Erythroblast (primary cell): ENCODE results near the gene EIF5AL1.
"Not testable (repeated sequence)": the region's sequence is repeated elsewhere in the genome, so short reads cannot be mapped to it uniquely, and the experiment has no call there.

ENCODE experiments used
- DNase-seq, 2 experiments: peaks; one replicate each; lab custom pipeline; 2025; lab: John Stamatoyannopoulos, UW
- GATA1 ChIP-seq: IDR thresholded peaks from 2 replicates; pipeline ENCODE4 v1.6.1; 2011; ENCODE audit warnings: low read depth, mild to moderate bottlenecking, control low read depth, low read length, moderate library complexity
- POLR2A ChIP-seq: IDR thresholded peaks from 2 replicates; pipeline ENCODE4 v1.6.1; 2011; ENCODE audit warnings: mild to moderate bottlenecking, low read length

The EIF5AL1 gene

DNA sequence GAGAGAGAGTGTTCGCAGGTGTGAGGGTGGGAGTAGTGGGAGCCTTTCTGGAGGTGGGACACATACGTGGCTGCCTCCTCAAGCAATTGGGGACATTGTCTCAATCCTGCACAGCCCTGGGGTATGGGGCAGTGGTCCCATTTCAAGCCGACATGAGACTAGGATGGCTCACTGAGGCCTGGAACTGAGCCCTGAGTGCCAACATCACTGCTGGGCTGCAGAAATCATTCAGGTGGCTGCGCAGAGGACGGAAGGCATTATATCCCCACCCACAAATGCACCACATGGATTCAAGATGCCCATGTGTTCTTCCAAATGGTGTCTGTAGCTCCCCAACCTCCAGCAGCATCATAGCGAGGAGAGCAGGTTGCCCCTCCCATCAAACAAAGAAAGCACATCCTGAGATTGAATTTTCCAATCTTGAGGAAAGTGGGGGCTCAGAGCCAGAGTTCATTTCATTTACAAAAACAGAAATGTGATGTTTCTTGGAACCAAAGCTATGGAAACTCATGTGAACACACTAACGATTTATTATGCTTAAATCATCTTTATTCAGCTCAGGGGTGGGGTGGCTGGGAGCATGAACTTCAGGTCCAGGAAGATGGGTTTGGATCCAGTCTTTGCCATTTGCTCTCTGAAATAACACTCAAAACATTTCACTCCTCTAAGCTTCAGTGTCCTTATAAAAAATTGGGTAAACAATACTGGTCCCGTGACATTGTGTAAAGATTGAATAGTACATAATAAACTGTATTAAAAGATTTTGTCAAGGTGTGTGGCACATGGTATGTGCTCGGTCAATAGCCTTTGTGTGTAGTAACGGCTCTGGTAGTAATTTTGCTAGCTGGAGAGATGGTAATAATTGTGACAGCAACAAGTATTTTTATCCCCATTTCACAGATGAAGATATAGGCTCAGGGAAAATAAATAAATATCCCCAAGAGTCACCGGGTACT lies 43.3 kb downstream of the EIF5AL1 start:
- no peak for DNase-seq
- no peak for TF ChIP-seq POLR2A
- no peak for TF ChIP-seq GATA1

- not testable (repeated sequence) for DNase-seq
These were observed 44.6 kb downstream of the EIF5AL1 start for GRCh38 chr10:79556961-79557360.

DNA sequence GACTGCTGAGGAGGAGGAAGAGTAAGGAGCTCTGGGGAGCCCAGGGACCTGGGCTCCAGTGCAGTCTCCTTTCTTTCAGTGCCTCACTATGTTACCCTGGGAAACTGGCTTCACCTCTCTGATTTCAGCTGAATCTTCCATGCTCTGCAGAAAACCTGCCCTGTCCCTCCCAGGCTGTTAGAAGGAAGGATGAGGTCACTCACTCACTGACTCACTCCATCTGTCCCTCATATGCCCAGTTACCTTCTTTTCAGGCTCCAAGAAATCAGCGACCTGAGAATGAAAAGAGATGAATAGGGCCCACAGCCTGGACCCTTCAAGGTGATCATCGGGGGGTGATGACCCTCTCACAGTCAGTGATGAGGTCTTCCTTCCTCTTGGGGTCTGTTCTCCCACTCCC lies 47.4 kb downstream of the EIF5AL1 start:
- TF ChIP-seq GATA1, result no peak
- TF ChIP-seq POLR2A, result no peak
- DNase-seq, result no peak

DNA sequence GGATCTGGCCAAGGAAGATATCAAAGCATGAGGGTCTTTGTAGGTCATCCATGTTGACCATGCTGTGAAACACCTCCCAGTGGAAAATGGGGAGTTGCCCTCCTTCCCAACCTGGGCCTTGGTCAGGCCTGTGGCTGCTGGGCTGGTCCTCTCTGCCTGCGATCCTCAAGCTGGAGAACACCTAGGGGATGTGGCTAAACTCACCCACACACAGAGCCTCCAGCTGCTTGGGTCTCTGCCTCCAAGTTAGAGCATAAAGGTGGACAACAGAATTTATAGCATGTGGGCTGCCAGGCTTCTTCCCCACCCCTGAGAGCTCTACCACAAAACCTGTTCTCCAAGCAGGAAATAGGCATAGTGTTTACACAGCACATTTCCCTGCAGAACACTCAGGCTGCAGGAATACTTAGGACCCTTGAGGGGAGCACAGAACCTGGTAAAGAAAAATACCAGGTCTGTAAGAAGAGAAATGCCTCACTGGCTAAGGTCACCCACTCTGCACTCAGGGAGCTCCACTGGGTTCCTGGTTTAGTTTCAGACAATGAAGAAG lies 47.9 kb downstream of the EIF5AL1 start, which contains the start of gene SFTPA2:
SFTPA2 (minus strand) TSS at position 248 of the 550 bp plus-strand sequence. CDS start 924 bp downstream, outside the sequence.
- no peak for DNase-seq
- TF ChIP-seq GATA1 (no peak), POLR2A (no peak)

GRCh38 chr10:79561257-79561656 lies 48.9 kb downstream of the EIF5AL1 start:
- DNase-seq, result no peak
- TF ChIP-seq GATA1 (no peak), POLR2A (no peak)

DNA sequence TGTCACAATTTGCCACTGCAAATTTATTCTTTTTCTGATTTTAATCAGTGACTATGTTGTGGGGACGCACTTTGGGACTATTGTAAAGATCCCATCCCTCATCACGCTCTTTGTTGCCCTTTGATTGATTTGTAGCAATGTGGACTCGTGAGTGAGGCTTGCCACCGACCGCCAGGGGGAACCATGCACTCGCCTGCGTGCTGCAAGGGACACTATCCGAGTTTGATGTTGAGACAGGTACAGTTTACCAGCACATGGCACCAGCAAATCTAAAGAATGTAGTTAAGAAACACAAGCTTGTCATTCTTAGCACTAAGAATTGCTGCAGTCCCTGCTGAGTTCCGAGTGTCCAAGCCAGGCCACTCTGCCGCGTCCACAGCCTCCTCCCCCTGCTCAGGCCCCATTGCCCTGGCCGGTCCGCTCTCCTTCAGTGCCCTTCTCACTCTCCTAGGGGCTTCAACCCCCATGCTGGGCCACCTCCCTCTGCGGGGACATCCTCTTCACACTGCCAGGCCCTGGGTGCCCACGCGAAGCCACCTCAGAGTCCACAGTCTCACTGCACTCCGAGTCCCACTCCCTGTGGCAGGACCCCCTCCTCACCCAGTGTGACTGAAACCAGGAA lies 49.9 kb downstream of the EIF5AL1 start:
- peak; percentile 54 to 77 for DNase-seq
- TF ChIP-seq GATA1 (no peak), POLR2A (no peak)

DNA sequence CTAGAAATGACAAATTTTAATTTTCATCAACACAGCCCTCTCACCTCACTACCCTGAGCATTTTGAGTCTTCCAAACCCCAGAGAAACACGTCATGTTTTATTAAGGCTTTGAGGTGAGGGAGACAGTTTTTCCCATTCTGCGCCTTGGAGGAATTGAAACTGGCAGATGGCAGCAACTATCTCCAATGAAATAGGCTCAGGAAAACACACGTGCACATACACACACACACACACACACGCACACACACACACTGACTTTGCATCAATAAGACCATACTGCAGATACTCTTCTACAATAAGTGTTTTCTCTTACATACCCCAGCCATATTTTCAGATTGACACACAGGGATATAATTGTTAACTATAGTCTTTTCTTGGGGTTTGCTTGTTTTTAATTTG lies 51.1 kb downstream of the EIF5AL1 start:
- TF ChIP-seq GATA1 (no peak), POLR2A (no peak)
- DNase-seq, result no peak
